Measurements from ENCODE around the gene SPPL3. TPM values are rescaled to one million over a fixed set of nuclear protein-coding genes. Genes with fewer than 3 reads are reported as not detected.

Gene SPPL3
- total RNA-seq, 4 donors from 2014 or later: 18.9 to 21.5 (median 20.5) TPM

GRCh38 chr12:120813588-120814153 is 90.5 kb downstream of the SPPL3 start:
- TF ChIP-seq, protein P1, sequence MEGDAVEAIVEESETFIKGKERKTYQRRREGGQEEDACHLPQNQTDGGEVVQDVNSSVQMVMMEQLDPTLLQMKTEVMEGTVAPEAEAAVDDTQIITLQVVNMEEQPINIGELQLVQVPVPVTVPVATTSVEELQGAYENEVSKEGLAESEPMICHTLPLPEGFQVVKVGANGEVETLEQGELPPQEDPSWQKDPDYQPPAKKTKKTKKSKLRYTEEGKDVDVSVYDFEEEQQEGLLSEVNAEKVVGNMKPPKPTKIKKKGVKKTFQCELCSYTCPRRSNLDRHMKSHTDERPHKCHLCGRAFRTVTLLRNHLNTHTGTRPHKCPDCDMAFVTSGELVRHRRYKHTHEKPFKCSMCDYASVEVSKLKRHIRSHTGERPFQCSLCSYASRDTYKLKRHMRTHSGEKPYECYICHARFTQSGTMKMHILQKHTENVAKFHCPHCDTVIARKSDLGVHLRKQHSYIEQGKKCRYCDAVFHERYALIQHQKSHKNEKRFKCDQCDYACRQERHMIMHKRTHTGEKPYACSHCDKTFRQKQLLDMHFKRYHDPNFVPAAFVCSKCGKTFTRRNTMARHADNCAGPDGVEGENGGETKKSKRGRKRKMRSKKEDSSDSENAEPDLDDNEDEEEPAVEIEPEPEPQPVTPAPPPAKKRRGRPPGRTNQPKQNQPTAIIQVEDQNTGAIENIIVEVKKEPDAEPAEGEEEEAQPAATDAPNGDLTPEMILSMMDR (IDR thresholded peaks at IDR 0.05; ENCODE audit: low read depth): no peak

- TF ChIP-seq, protein P1 (IDR thresholded peaks at IDR 0.05; ENCODE audit: low read depth): no peak
Measured at GRCh38 chr12:120810021-120810420, 94.1 kb downstream of the SPPL3 start.

DNA sequence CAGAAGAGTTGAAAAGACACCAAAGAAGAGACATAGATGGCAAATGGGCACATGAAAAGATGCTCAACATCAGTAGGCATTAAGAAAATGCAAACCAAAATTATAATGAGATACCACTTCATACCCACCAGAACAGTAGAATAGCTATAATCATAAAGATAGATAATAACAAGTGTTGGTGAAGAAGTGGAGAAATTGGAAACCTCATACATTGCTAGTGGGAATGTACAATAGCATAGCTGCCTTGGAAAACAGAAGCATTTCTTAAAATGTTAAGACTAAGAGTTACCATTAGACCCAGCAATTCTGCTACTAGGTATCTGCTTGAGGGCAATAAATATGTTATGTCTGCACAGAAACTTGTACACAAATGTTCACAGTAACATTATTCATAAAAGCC is 99.7 kb downstream of the SPPL3 start:
- TF ChIP-seq, protein P1 (IDR thresholded peaks at IDR 0.05; ENCODE audit: low read depth): no peak

DNA sequence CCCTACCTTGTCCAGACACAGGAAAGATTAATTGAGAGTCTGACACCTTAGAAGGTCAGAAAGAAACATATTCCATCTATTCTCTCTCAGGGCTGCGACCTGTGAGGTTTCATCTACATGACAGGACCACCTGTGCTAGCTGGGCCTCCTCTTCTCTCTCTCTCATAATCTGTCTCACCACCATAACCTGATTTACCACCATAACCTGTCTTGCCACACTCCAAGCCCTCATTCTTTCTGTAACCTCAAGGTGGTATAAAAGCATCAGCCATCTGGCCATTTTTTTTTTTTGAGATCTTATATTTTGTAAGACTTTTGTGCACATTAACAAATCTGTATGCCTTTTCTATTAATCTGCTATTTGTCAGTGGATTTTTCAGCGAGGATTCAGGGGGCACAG is 103.0 kb downstream of the SPPL3 start:
- TF ChIP-seq, protein P1 (IDR thresholded peaks at IDR 0.05; ENCODE audit: low read depth): no peak

- TF ChIP-seq, protein P1 (IDR thresholded peaks at IDR 0.05; ENCODE audit: low read depth): no peak
Measured at GRCh38 chr12:120800665-120801064, 103.5 kb downstream of the SPPL3 start.

DNA sequence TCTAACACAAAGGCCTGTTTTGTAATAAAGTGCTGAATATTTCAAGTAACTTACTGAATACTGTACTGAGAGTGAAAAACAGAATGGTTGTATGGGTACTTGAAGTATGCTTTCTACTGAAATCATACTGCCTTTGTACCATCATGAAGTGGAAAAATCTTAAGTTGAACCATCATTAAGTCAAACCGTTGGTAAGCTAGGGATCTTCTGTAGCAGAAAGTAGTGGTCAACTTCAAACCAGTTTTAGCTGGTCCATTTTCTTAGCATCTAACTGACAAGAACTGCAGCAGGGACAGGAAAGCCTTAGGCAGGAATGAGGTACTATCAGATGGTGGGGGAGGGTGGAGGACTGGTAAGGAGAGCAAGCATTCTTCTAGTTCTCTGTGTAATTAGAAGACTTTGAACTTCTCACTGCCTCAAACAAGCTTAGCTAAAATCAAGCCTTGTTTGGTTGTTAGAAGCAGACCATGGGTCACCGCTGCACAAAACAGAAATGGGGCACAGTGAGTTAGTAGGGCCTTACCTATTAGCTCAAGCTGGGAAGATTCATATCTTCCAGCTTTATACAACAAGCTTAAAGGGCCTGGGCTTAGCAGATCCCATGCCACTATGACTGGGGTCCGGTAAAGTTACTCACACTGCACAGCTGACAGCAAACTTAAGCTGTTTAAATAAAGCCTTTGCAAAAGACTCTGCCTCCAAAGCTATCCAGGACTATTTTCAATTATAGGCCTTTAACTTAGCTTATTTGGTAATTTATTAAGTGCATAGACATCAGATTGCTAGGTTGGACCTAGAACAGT is 104.7 kb downstream of the SPPL3 start:
- TF ChIP-seq, protein P1 (IDR thresholded peaks at IDR 0.05; ENCODE audit: low read depth): no peak

DNA sequence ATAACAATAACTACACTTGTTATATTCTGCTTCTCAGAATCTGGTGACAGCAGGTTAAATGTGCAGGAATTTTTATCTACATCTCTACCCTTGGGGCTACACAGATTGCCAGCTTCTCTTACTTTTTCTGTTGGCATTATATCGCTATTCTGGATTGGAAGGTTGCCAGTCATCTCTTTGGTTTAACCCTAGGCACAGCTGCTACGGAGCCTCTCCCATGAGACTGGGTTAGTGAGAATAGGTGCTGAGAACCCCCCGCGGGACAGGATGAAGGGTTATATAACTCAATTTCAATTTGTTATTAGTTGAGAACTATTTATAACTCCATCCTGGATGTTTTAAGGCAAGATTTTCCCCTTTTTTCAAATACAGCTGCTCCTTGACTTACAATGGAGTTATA is 105.5 kb downstream of the SPPL3 start:
- TF ChIP-seq, protein P1 (IDR thresholded peaks at IDR 0.05; ENCODE audit: low read depth): no peak
